Testis (tissue), 2 donors: ENCODE data around the gene KREMEN2.

Experiments
- POLR2A ChIP-seq: fragments of 450-650 bp; IDR thresholded peaks from one replicate; pipeline ENCODE4 v1.6.1; 2017; ENCODE audit warnings: antibody characterized with exemption, mild to moderate bottlenecking, moderate library complexity
- TF ChIP-seq, protein P1 (sequence below), 3 experiments: fragments of 450-650 bp in 2 of 3; fragments of 200-600 bp in 1 of 3; sonication (generic) in 1 of 3; IDR thresholded peaks; one replicate each; pipeline ENCODE4 v1.5.1; 2016 to 2019; ENCODE audit warnings: antibody characterized with exemption in 3 of 3, mild to moderate bottlenecking in 2 of 3, moderate library complexity in 1 of 3

DNA sequence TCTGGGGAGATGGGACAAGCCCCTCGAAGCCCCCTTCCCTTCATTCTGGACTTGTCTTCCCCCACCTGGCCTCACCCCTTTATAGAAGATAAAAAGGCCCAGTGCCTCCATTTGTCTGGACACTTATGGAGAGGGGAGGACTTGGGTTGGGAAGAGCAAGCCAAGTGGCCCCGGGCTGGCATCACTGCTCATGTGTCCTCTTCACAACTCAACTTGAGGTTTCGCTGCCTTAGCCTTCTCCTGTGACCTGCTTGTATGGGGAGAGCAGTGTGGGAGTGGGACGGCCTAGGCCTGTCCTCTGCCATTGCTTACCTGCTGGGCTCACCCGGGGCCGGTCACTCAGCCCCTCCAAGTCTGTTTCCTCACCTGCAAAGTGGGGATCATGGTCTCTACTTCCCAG, 6.5 kb downstream of the KREMEN2 start:
- TF ChIP-seq, protein P1, sequence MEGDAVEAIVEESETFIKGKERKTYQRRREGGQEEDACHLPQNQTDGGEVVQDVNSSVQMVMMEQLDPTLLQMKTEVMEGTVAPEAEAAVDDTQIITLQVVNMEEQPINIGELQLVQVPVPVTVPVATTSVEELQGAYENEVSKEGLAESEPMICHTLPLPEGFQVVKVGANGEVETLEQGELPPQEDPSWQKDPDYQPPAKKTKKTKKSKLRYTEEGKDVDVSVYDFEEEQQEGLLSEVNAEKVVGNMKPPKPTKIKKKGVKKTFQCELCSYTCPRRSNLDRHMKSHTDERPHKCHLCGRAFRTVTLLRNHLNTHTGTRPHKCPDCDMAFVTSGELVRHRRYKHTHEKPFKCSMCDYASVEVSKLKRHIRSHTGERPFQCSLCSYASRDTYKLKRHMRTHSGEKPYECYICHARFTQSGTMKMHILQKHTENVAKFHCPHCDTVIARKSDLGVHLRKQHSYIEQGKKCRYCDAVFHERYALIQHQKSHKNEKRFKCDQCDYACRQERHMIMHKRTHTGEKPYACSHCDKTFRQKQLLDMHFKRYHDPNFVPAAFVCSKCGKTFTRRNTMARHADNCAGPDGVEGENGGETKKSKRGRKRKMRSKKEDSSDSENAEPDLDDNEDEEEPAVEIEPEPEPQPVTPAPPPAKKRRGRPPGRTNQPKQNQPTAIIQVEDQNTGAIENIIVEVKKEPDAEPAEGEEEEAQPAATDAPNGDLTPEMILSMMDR (IDR thresholded peaks at IDR 0.05): no peak
- no peak for TF ChIP-seq POLR2A
